Measurements from ENCODE around the gene AKR7A2. TPM values are rescaled to one million over a fixed set of nuclear protein-coding genes. Genes with fewer than 3 reads are reported as not detected.

AKR7A2 gene
- total and polyA plus RNA-seq, 9 of the 15 experiments (the other 6 are each of a cell fraction or from before 2014, with no cell fraction given): 2.0 to 78.4 (median 49.4) TPM

DNA sequence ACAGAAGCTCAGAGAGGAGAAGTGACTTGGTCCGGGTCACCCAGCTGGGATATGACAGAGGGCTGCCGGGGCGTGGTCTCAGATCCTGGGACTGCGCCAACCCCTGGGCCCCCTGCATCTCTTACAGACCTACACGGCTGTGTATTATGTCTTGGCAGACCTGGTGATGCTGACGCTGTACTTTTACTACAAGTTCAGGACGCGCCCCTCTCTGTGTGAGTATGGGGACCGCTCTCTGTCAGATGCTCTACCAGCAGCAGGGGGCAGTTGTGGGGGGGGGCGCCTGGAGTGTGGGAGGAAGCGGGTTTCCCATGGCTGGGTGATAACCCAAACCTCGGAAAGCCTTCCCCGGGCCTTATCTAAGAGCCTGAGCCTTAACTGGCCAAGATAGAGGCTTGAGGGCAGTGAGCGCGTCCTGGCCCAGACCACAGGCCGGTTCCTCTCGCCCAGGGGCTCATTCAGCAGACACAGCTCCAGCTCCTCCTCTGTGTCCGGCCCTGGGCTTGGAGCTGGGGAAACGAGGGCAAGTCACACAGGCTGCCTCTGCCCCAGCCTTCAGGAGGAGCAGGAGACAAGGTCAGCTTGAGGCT is 13.5 kb upstream of the AKR7A2 start (continued):
- no peak; the same call in 1 of the 2 replicates for TF ChIP-seq RB1 (IDR thresholded peaks at IDR 0.05; ENCODE audit: low read depth)
- TF ChIP-seq ZNF507 (tag; conservative IDR thresholded peaks at IDR 0.05): no peak
- TF ChIP-seq SMARCA4 (IDR thresholded peaks at IDR 0.05): peak; percentile 50; the same call in 1 of the 2 replicates
- TF ChIP-seq, protein P1, sequence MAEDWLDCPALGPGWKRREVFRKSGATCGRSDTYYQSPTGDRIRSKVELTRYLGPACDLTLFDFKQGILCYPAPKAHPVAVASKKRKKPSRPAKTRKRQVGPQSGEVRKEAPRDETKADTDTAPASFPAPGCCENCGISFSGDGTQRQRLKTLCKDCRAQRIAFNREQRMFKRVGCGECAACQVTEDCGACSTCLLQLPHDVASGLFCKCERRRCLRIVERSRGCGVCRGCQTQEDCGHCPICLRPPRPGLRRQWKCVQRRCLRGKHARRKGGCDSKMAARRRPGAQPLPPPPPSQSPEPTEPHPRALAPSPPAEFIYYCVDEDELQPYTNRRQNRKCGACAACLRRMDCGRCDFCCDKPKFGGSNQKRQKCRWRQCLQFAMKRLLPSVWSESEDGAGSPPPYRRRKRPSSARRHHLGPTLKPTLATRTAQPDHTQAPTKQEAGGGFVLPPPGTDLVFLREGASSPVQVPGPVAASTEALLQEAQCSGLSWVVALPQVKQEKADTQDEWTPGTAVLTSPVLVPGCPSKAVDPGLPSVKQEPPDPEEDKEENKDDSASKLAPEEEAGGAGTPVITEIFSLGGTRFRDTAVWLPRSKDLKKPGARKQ (CRISPR knock-in tag; IDR thresholded peaks at IDR 0.05): no peak
- no peak for TF ChIP-seq U2AF1 (optimal IDR thresholded peaks at IDR 0.05; ENCODE audit: low read depth, low read length)
- TF ChIP-seq ZBED1 (IDR thresholded peaks at IDR 0.05): peak; percentile 34; the same call in 1 of the 2 replicates
- no peak for TF ChIP-seq CHD4 (IDR thresholded peaks at IDR 0.05; ENCODE audit: insufficient read depth, insufficient replicate concordance, low read depth, low read length, poor library complexity, severe bottlenecking)
- TF ChIP-seq CREBBP (IDR thresholded peaks at IDR 0.05; ENCODE audit: low read depth, low read length): no peak
- TF ChIP-seq KLF13 (tag; IDR thresholded peaks at IDR 0.05; ENCODE audit: borderline replicate concordance, low read depth): no peak
- no peak for TF ChIP-seq U2AF2 (optimal IDR thresholded peaks at IDR 0.05; ENCODE audit: low read depth, low read length)
- TF ChIP-seq CBX5 (IDR thresholded peaks at IDR 0.05; ENCODE audit: borderline replicate concordance, low read depth): 0 out of 2 replicates have a peak, but pooled peaks have one; percentile 34
- TF ChIP-seq SMAD2 (IDR thresholded peaks at IDR 0.05; ENCODE audit: low read depth, low read length): no peak
- TF ChIP-seq BRD4 (IDR thresholded peaks at IDR 0.05): no peak
- no peak for TF ChIP-seq ZNF551 (CRISPR knock-in tag; IDR thresholded peaks at IDR 0.05)
- peak; percentile 82 for TF ChIP-seq ZBTB7A (IDR thresholded peaks at IDR 0.05; ENCODE audit: borderline replicate concordance, control insufficient read depth, low read depth, low read length)
- no peak for TF ChIP-seq ZNF174 (CRISPR knock-in tag; IDR thresholded peaks at IDR 0.05)
- TF ChIP-seq, protein P2, sequence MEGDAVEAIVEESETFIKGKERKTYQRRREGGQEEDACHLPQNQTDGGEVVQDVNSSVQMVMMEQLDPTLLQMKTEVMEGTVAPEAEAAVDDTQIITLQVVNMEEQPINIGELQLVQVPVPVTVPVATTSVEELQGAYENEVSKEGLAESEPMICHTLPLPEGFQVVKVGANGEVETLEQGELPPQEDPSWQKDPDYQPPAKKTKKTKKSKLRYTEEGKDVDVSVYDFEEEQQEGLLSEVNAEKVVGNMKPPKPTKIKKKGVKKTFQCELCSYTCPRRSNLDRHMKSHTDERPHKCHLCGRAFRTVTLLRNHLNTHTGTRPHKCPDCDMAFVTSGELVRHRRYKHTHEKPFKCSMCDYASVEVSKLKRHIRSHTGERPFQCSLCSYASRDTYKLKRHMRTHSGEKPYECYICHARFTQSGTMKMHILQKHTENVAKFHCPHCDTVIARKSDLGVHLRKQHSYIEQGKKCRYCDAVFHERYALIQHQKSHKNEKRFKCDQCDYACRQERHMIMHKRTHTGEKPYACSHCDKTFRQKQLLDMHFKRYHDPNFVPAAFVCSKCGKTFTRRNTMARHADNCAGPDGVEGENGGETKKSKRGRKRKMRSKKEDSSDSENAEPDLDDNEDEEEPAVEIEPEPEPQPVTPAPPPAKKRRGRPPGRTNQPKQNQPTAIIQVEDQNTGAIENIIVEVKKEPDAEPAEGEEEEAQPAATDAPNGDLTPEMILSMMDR (IDR thresholded peaks at IDR 0.05 in 2 of 3, conservative IDR thresholded peaks at IDR 0.05 in 1 of 3; ENCODE audit: insufficient read depth in 2 of 3, low read depth in 1 of 3, low read length in 3 of 3): 0 out of 6 replicates have a peak, but pooled peaks of 1 of the 3 experiments have one; percentile 8
- TF ChIP-seq JUND (IDR thresholded peaks at IDR 0.05; ENCODE audit: borderline replicate concordance, low read depth, low read length): peak; percentile 52; the same call in 1 of the 2 replicates
- TF ChIP-seq JUND (tag; IDR thresholded peaks at IDR 0.05; ENCODE audit: borderline replicate concordance, low read depth, low read length): no peak; the same call in 2 of the 3 replicates
- TF ChIP-seq ZNF311 (CRISPR knock-in tag; IDR thresholded peaks at IDR 0.05): no peak
- no peak for TF ChIP-seq TEAD1 (CRISPR knock-in tag; IDR thresholded peaks at IDR 0.05)
- no peak for TF ChIP-seq ZNF778 (CRISPR knock-in tag; IDR thresholded peaks at IDR 0.05)
- peak; percentile 47; the same call in 1 of the 2 replicates for TF ChIP-seq PHF21A (IDR thresholded peaks at IDR 0.05; ENCODE audit: borderline replicate concordance, low read depth)
- peak; percentile 24; the same call in 1 of the 2 replicates for TF ChIP-seq EGR1 (conservative IDR thresholded peaks at IDR 0.05)
- no peak for TF ChIP-seq NR3C1 (CRISPR knock-in tag; IDR thresholded peaks at IDR 0.05)

Measured in K562 (cell line).